NB4 (cell line): Measurements from ENCODE around the gene SYDE2.

Experiments used
- DNase-seq: peaks from one replicate; pipeline ENCODE4 v3.0.0; 2010; ENCODE audit warnings: low read depth
- H3K4me3 ChIP-seq: one replicate; pipeline ENCODE4 v1.5.1; 2011; ENCODE audit warnings: mild to moderate bottlenecking, low read depth, low read length, moderate library complexity
- MYC ChIP-seq: IDR thresholded peaks from 2 replicates; pipeline ENCODE4 v1.6.1; 2011; ENCODE audit warnings: low read depth, low read length
- POLR2A ChIP-seq: IDR thresholded peaks from 2 replicates; pipeline ENCODE4 v1.6.1; 2011; ENCODE audit warnings: mild to moderate bottlenecking; ENCODE audit not compliant: insufficient read length; ENCODE audit errors: extremely low read depth
- TF ChIP-seq, protein P1 (sequence below): IDR thresholded peaks from one replicate; pipeline ENCODE4 v1.5.1; 2012; ENCODE audit warnings: low read depth, low read length
- TF ChIP-seq, protein P2 (sequence below): IDR thresholded peaks from 2 replicates; pipeline ENCODE4 v1.6.1; 2011; ENCODE audit warnings: low read depth, low read length

Gene SYDE2

DNA sequence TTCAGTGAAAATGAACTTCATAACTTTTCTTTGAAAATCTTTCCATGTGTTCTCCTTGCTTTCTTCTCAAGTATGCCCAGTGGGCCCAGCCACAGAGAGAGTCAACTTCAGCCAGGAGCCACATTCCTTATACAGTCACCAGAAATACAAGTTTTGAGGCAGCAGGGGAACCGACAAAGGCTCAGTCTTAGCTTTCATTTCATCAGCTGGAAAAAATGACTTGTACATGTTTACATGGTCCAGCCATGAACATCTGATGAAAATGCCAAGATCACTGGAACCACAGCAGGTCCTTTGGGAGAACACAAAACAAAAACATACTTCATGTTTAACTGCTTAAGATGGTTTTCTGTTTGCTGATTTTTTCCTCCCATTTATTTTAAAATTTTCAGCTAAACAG, 72.5 kb downstream of the SYDE2 start:
- no peak overlapping the region for H3K4me3 ChIP-seq
- DNase-seq: no peak
- TF ChIP-seq POLR2A (no peak), MYC (no peak)
- TF ChIP-seq, protein P1, sequence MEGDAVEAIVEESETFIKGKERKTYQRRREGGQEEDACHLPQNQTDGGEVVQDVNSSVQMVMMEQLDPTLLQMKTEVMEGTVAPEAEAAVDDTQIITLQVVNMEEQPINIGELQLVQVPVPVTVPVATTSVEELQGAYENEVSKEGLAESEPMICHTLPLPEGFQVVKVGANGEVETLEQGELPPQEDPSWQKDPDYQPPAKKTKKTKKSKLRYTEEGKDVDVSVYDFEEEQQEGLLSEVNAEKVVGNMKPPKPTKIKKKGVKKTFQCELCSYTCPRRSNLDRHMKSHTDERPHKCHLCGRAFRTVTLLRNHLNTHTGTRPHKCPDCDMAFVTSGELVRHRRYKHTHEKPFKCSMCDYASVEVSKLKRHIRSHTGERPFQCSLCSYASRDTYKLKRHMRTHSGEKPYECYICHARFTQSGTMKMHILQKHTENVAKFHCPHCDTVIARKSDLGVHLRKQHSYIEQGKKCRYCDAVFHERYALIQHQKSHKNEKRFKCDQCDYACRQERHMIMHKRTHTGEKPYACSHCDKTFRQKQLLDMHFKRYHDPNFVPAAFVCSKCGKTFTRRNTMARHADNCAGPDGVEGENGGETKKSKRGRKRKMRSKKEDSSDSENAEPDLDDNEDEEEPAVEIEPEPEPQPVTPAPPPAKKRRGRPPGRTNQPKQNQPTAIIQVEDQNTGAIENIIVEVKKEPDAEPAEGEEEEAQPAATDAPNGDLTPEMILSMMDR: no peak
- TF ChIP-seq, protein P2, sequence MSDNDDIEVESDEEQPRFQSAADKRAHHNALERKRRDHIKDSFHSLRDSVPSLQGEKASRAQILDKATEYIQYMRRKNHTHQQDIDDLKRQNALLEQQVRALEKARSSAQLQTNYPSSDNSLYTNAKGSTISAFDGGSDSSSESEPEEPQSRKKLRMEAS: no peak

DNA sequence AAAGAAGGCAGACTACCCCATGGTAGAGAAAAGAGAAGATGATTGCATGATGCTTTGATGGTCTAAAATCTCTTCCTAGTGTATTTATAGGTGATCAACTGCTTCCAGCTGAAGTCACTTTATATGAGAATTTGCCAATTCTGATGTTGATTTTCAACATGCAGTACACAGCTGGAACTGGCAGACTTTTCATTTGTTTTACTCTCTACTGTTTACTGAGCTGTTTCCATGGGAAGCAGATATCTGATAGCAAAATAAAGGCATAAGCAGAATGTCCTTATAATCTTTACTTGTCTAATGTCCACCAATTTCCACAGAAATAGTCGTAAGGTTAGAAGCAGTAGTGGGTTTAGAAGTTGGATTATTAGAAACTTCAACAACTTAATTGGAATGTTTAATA, 74.9 kb downstream of the SYDE2 start:
- no peak for DNase-seq
- H3K4me3 ChIP-seq: no peak overlapping the region
- TF ChIP-seq, protein P1: no peak
- TF ChIP-seq, protein P2: no peak
- no peak for TF ChIP-seq MYC
- TF ChIP-seq POLR2A: no peak

DNA sequence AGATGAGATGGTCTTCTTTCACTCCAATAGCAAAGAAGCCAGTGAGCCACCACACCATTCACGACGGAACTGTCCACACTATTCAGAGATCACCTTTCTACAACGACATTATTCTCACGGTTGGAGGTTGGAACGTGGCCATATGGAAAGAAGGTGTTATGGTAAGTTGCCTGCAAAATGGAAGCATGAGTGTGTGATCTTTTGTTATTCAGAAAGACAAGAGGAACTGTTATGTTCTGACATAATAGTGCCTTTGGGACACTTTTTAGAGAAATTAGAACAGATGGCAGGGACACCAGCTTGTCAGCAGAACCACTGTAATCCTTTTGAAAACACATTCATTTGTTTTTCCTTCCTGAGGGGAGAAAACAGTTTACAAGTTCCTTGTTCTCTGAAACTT, 76.7 kb downstream of the SYDE2 start:
- TF ChIP-seq, protein P1: no peak
- no peak overlapping the region for H3K4me3 ChIP-seq
- DNase-seq: no peak

DNA sequence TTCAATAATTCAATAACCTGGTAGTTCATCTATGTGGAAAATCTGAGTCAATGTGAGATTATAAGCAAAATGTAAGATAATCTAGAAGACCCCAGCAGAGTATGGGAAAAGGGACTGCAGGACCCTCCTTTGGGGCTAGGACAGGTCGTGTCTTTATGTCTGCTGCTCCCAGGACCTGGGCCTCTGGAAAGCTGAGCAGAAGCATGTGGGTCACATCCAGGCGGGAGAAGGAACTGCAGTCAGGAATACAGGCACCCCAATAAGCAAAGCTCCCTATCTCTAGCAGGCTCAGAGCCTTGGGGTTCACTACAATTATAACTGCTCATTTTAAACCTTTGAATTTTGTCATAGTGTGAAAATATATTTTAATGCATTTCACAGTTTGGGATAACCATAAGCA, 78.6 kb downstream of the SYDE2 start:
- no peak overlapping the region for H3K4me3 ChIP-seq
- DNase-seq: no peak
- TF ChIP-seq, protein P2: no peak
- TF ChIP-seq, protein P1: no peak
- TF ChIP-seq POLR2A: no peak
- no peak for TF ChIP-seq MYC

DNA sequence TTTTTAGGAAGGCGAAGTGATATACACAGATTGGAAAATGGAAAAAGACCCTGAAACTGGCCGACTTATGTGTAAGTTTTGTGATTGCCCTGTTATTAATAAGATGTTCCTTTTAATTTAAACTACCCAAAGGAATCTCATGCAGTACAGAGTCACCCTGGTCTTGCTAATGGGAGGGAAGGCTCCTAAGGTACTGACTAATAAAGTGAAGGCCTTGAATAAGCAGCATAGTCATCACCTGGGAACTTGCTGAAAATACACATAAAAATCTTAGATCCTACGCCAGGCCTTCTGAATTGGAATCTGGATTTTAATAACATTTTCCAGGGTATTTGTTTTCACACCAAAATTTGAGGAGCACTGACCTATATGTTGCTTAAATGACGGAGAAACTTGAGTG, 79.1 kb downstream of the SYDE2 start:
- TF ChIP-seq MYC (no peak), POLR2A (no peak)
- TF ChIP-seq, protein P1: no peak
- TF ChIP-seq, protein P2: no peak
- no peak for DNase-seq
- H3K4me3 ChIP-seq: no peak overlapping the region

DNA sequence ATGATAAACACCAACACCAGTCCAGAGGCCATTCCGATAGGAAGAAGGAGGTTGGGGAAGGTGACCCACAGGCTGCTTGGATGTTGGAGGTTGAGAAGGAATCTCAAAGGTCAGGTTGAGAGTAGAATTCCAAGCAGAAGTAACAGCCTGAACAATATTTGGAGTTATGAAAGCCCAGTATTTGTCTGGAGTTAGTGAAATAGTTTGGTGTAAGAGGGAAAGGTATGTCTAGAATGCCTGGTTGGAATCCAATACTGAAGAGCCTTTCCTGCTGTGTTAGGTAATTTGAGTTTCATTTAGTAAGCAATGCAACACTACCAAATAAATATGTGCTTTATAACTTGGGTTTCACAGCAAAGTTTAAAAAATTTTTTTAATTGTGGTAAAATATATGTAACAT, 82.1 kb downstream of the SYDE2 start:
- H3K4me3 ChIP-seq: no peak overlapping the region
- TF ChIP-seq, protein P2: no peak
- TF ChIP-seq, protein P1: no peak
- TF ChIP-seq POLR2A: no peak
- no peak for TF ChIP-seq MYC

More for the DNA sequence above, 82.1 kb downstream of the SYDE2 start:
- DNase-seq: no peak
